Natural killer cell (primary cell): ENCODE measurements around the gene KIRREL3. TPM values are rescaled to one million over a fixed set of nuclear protein-coding genes. Genes with fewer than 3 reads are reported as not detected.

ENCODE experiments used
- ATAC-seq, 3 donors: fragments of 150-1000 bp in 2 of 3; fragments of 200-7000 bp in 1 of 3; cut with Tn5 transposase; 1 replicate in 1 of 3; 2 replicates in 2 of 3; pipeline ENCODE4 v1.10.0; 2021; ENCODE audit warnings: mild to moderate bottlenecking in 2 of 3, moderate library complexity in 2 of 3
- DNase-seq, 2 donors: peaks; one replicate each; pipeline versions ENCODE4 v3.0.0 to v3.0.0-alpha.2; 2013 to 2021; ENCODE audit warnings: mixed read lengths in 1 of 2
- H3K27ac ChIP-seq: one replicate; pipeline ENCODE4 v1.5.1; 2013; ENCODE audit warnings: mild to moderate bottlenecking, low read length
- H3K27me3 ChIP-seq: one replicate; pipeline ENCODE4 v1.6.1; 2013; ENCODE audit warnings: low read length; ENCODE audit not compliant: control insufficient read depth, insufficient read depth
- H3K36me3 ChIP-seq: one replicate; pipeline ENCODE4 v1.6.1; 2013; ENCODE audit warnings: low read length; ENCODE audit not compliant: control insufficient read depth, insufficient read depth
- H3K4me1 ChIP-seq: one replicate; pipeline ENCODE4 v1.6.1; 2013; ENCODE audit warnings: low read length; ENCODE audit not compliant: control insufficient read depth, insufficient read depth
- H3K4me3 ChIP-seq: one replicate; pipeline ENCODE4 v1.5.1; 2013; ENCODE audit warnings: low read length
- H3K9me3 ChIP-seq: one replicate; pipeline ENCODE4 v1.6.1; 2013; ENCODE audit warnings: low read length; ENCODE audit not compliant: control insufficient read depth, insufficient read depth
- H3K27ac Mint-ChIP-seq, 2 donors: one replicate each; pipeline ENCODE4 v1.8.0; 2022; ENCODE audit warnings: mild to moderate bottlenecking in 2 of 2, mixed read lengths in 2 of 2, moderate library complexity in 1 of 2
- H3K27me3 Mint-ChIP-seq, 2 donors: one replicate each; pipeline ENCODE4 v1.8.0; 2022; ENCODE audit warnings: low read depth in 2 of 2, mixed read lengths in 2 of 2
- H3K36me3 Mint-ChIP-seq: one replicate; pipeline ENCODE4 v1.8.0; 2022; ENCODE audit warnings: mixed read lengths
- H3K4me1 Mint-ChIP-seq, 2 donors: one replicate each; pipeline ENCODE4 v1.8.0; 2022; ENCODE audit warnings: mixed read lengths in 2 of 2
- H3K4me3 Mint-ChIP-seq: one replicate; pipeline ENCODE4 v1.8.0; 2022; ENCODE audit warnings: mild to moderate bottlenecking, moderate library complexity, mixed read lengths
- H3K9me3 Mint-ChIP-seq, 2 donors: one replicate each; pipeline ENCODE4 v1.8.0; 2022; ENCODE audit warnings: mixed read lengths in 2 of 2
- WGBS: methylation state at CpG from one replicate; pipeline ENCODE4 v1.1.7; 2013; ENCODE audit warnings: missing lambda C conversion rate; ENCODE audit not compliant: insufficient coverage; 5-methylcytosine and 5-hydroxymethylcytosine counted together
- intact Hi-C: fragments of 100-400 bp; cut with micrococcal nuclease; formaldehyde crosslinking; loops from one replicate; pipeline ENCODE4 v1.14.2; 2022
- total RNA-seq, 4 donors: library from RNA; stranded (reverse); fragments of 120-200 nt in 1 of 4; gene quantifications; one replicate each; pipeline versions ENCODE4 v1.2.3 to v1.2.4, GENCODE V29; 2013 to 2022
- TF ChIP-seq, protein P1 (sequence below): fragments of 200-600 bp; IDR thresholded peaks from one replicate; pipeline ENCODE4 v1.8.0; 2022; ENCODE audit warnings: antibody characterized with exemption

Gene KIRREL3
- total RNA-seq, 3 donors from 2014 or later (not counting 1 experiment from before 2014, with no cell fraction given): not detected

DNA sequence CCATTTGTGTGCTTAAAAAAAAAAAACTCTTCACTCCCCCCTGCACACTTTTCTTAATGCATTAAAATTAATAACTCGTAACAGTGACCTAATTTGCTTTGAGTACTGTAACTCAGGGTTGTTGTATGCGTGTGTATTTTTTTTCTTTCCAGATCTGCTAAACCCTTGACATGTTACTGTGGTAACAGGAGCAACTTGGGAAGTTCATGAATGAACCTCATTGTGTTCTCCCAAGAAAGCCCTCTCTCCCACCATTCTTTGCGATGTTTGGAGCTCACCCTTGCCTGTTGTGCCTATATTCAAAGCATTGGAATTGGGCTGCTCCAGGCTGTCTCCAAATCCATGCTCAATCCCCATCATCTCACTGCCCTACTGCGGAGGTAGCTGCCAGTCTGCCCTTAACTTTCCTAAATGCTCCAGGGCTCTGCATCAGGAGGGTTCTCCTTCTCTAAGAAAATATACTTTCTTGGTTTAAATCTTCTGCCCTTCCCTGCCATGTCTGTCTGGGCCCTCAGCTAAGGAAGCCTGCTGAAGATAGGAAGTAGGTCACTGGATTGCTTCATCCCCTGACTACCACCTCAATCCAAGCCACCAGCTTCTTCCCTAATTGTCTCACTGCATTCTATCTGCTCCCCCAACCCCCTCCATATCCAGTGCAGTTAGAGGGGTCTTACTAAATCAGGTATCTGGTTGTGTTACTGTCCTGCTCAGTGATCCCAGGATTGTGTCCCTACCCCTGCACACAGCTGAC, 70.3 kb downstream of the KIRREL3 start:
- intact Hi-C loops: no loop called here
- H3K4me3 ChIP-seq: no peak overlapping the region
- no peaks in the 10 kb centered on the region for H3K36me3 ChIP-seq
- Mint-ChIP-seq H3K9me3 (no peaks in the 10 kb centered on the region), H3K27ac (no peak overlapping the region), H3K4me1 (no peaks in the 10 kb centered on the region), H3K4me3 (no peak overlapping the region), H3K36me3 (no peaks in the 10 kb centered on the region), H3K27me3 (peaks cover 11 to 49% of the 10 kb centered on the region in 2 donors)
- H3K27me3 ChIP-seq: no peaks in the 10 kb centered on the region
- no peak overlapping the region for H3K27ac ChIP-seq
- H3K9me3 ChIP-seq: no peaks in the 10 kb centered on the region
- WGBS: 85% methylated on average over 4 of the region's 4 CpGs
- no peak for ATAC-seq
- no peak for DNase-seq
- TF ChIP-seq, protein P1, sequence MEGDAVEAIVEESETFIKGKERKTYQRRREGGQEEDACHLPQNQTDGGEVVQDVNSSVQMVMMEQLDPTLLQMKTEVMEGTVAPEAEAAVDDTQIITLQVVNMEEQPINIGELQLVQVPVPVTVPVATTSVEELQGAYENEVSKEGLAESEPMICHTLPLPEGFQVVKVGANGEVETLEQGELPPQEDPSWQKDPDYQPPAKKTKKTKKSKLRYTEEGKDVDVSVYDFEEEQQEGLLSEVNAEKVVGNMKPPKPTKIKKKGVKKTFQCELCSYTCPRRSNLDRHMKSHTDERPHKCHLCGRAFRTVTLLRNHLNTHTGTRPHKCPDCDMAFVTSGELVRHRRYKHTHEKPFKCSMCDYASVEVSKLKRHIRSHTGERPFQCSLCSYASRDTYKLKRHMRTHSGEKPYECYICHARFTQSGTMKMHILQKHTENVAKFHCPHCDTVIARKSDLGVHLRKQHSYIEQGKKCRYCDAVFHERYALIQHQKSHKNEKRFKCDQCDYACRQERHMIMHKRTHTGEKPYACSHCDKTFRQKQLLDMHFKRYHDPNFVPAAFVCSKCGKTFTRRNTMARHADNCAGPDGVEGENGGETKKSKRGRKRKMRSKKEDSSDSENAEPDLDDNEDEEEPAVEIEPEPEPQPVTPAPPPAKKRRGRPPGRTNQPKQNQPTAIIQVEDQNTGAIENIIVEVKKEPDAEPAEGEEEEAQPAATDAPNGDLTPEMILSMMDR: no peak
- no peaks in the 10 kb centered on the region for H3K4me1 ChIP-seq

DNA sequence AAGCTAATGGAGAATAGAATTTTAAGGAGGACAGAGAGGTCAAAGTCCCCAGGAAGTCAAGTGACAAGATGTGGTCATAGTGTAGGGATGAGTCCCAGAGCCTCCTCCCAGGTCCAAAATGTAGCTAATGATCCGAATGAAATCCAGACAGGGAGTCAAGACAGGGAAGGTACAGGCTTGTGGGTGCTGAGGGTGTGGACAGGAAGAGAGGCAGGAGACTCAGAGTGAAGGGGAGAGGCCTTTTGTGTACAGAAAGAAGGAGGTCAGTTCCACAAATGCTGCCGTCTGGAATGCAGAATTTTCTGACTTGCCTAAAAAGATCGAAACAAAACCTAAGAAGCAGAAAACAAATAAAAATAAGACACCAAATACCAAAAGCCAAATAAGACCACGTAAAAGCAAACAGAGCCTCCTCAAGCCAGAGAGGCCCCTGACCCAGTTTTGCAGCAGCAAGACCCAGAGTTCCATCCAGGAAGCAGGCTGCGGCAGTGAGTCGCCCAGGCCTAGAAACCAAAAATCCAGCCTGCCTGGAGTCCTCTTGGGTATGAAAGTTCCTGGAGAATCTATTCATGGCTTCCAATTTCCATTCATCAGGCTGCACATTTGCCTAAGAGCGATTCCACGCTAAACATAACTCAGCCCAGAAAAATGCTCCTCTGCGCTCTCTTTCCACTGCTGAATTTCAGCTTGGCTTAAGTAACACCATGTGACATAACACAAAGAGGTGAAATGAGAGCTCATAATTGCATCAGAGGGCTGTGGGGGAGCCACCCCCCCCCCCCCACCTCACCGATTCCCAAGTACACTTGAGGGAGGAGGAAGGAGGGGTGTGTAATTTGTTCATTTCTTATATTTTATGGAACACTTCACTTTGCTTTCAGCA, 71.2 kb downstream of the KIRREL3 start:
- intact Hi-C loops: no loop called here
- Mint-ChIP-seq H3K4me1 (no peaks in the 10 kb centered on the region), H3K27ac (no peak overlapping the region), H3K4me3 (no peak overlapping the region), H3K36me3 (no peaks in the 10 kb centered on the region), H3K9me3 (no peaks in the 10 kb centered on the region), H3K27me3 (peaks cover 8 to 41% of the 10 kb centered on the region in 2 donors)
- H3K4me3 ChIP-seq: no peak overlapping the region
- ATAC-seq: no peak
- TF ChIP-seq, protein P1: no peak
- no peaks in the 10 kb centered on the region for H3K27me3 ChIP-seq
- H3K4me1 ChIP-seq: no peaks in the 10 kb centered on the region
- H3K9me3 ChIP-seq: no peaks in the 10 kb centered on the region
- 93% methylated on average over 9 of the region's 10 CpGs for WGBS
- DNase-seq: no peak
- no peak overlapping the region for H3K27ac ChIP-seq
- no peaks in the 10 kb centered on the region for H3K36me3 ChIP-seq

DNA sequence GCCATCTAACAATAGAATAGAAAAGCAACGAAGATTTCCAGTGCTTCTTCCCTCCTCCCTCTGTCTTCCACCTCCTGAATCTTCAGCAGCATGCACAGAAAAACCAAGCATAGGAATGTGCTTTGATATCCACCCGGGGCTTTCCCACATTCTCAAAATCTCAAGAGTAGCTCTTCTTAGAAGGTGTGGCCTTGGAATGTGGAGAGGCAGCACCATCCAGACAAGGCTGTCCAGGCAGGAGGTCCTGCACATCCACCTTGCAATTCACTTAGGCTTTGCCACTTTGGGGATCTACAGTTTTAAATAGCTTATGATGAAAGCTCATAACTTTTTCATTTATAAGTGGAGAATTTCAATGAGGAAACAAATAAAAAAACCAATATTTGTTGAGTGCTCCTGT, 72.9 kb downstream of the KIRREL3 start:
- no peaks in the 10 kb centered on the region for H3K9me3 ChIP-seq
- WGBS: 95% methylated on average over 2 of the region's 2 CpGs
- intact Hi-C loops: no loop called here
- H3K4me3 ChIP-seq: no peak overlapping the region
- no peak overlapping the region for H3K4me3 Mint-ChIP-seq
- H3K36me3 ChIP-seq: no peaks in the 10 kb centered on the region
- H3K4me1 Mint-ChIP-seq: no peaks in the 10 kb centered on the region
- H3K27ac Mint-ChIP-seq: no peak overlapping the region
- TF ChIP-seq, protein P1: no peak
- ATAC-seq (no peak), DNase-seq (no peak)
- no peaks in the 10 kb centered on the region for H3K27me3 ChIP-seq
- H3K9me3 Mint-ChIP-seq: no peaks in the 10 kb centered on the region
- peaks cover 8 to 28% of the 10 kb centered on the region in 2 donors for H3K27me3 Mint-ChIP-seq
- no peaks in the 10 kb centered on the region for H3K36me3 Mint-ChIP-seq
- H3K4me1 ChIP-seq: no peaks in the 10 kb centered on the region
- no peak overlapping the region for H3K27ac ChIP-seq
